ENCODE results near the gene RFX4. TPM values are rescaled to one million over a fixed set of nuclear protein-coding genes. Genes with fewer than 3 reads are reported as not detected.

Gene RFX4
- total RNA-seq, 6 experiments from 2014 or later: not detected

GRCh38 chr12:106774005-106774807, 191.4 kb downstream of the RFX4 start, which contains the start of gene RIC8B:
Gene RIC8B, plus strand, starts transcription at chr12:106774682. Its CDS starts 64 bp downstream, at chr12:106774746.
- peaks cover 16% of the 10 kb centered on the region for H3K4me1 Mint-ChIP-seq (ENCODE audit: low read depth)
- TF ChIP-seq CTCF (IDR thresholded peaks at IDR 0.05): no peak; the same call in 1 of the 2 replicates
- H3K27ac Mint-ChIP-seq: peak within 1 kb of the TSS; percentile 100
- peak; percentile 99 for DNase-seq
- H3K27me3 Mint-ChIP-seq (ENCODE audit: insufficient read depth): peaks cover 8% of the 10 kb centered on the region
- peak within 1 kb of the TSS; percentile 97 for H3K4me3 Mint-ChIP-seq
- no peaks in the 10 kb centered on the region for H3K9me3 Mint-ChIP-seq
- H3K36me3 Mint-ChIP-seq (ENCODE audit: low read depth): no peaks in the 10 kb centered on the region

DNA sequence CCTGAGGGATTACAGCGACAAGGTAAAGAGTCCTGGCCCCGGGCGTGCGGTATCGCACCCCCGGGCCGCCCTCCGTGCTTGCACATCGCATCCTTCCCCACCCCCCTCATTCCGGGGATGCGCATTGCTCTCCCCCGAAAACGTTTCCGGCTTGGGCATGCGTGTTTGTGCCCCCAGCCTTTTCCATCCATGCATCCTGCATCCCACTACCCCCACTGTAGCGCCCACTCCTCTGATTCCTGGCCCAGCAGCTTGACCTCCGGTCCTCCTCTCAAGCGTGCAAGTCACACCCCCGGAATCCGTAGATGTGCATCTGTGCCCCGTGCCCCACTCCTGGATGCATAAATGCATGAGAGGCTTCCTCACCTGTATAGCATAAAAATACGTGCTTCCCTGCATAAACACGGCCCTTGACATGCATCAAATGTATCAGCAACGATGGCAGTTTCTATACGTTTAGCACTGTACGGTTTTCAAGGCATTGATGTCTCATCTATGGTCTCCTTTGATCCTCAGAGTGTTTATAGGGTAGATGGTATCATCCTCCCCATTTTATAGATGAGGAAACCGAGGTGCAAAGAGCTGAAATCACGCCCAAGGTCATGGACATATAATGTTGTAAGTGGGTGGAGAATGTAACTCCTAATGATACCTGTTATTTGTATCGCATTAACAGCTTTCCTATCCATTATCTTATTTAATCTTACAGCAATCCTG, 192.2 kb downstream of the RFX4 start:
- H3K4me1 Mint-ChIP-seq (ENCODE audit: low read depth): peaks cover 23% of the 10 kb centered on the region
- no peak for TF ChIP-seq CTCF (IDR thresholded peaks at IDR 0.05)

DNA sequence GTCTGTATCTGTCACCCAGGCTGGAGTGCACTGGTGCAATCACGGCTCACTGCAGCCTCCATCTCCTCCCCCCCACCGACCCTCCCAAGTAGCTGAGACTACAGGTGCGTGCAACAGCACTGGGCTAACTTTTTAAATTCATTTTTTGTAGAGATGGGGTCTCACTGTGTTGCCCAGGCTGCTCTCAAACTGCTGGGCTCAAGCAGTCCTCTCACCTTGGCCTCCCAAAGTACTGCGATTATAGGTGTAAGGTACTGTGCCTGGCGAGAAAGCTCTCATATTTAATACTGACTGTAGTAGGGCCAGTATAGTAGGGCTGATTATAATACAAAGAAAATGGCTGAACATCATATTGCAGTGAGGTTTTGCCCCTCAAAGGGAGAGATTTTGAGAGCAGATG, 194.1 kb downstream of the RFX4 start:
- H3K4me1 Mint-ChIP-seq (ENCODE audit: low read depth): peaks cover 30% of the 10 kb centered on the region
- H3K9me3 Mint-ChIP-seq: no peaks in the 10 kb centered on the region
- no peak overlapping the region for H3K4me3 Mint-ChIP-seq
- DNase-seq: no peak
- H3K36me3 Mint-ChIP-seq (ENCODE audit: low read depth): no peaks in the 10 kb centered on the region
- H3K27ac Mint-ChIP-seq: no peak overlapping the region
- no peak for TF ChIP-seq CTCF (IDR thresholded peaks at IDR 0.05)
- peaks cover 2% of the 10 kb centered on the region; the same call in 1 of the 2 replicates for H3K27me3 Mint-ChIP-seq (ENCODE audit: insufficient read depth)

More for the DNA sequence above, 192.2 kb downstream of the RFX4 start:
- Mint-ChIP-seq H3K27ac (peak overlapping the region; percentile 100), H3K27me3 (ENCODE audit: insufficient read depth) (peaks cover 2% of the 10 kb centered on the region; the same call in 1 of the 2 replicates), H3K9me3 (no peaks in the 10 kb centered on the region), H3K4me3 (peak overlapping the region; percentile 97), H3K36me3 (ENCODE audit: low read depth) (no peaks in the 10 kb centered on the region)
- no peak for DNase-seq

- peaks cover 49% of the 10 kb centered on the region for H3K4me1 Mint-ChIP-seq (ENCODE audit: low read depth)
- peak overlapping the region; percentile 48; the same call in 1 of the 2 replicates for H3K4me3 Mint-ChIP-seq
- H3K36me3 Mint-ChIP-seq (ENCODE audit: low read depth): no peaks in the 10 kb centered on the region
- no peak for TF ChIP-seq CTCF (IDR thresholded peaks at IDR 0.05)
- peak overlapping the region; percentile 83 for H3K27ac Mint-ChIP-seq
- peak; percentile 69 for DNase-seq
- H3K27me3 Mint-ChIP-seq (ENCODE audit: insufficient read depth): no peaks in the 10 kb centered on the region
- no peaks in the 10 kb centered on the region for H3K9me3 Mint-ChIP-seq
Measured at GRCh38 chr12:106780010-106780631, 197.3 kb downstream of the RFX4 start.

DNA sequence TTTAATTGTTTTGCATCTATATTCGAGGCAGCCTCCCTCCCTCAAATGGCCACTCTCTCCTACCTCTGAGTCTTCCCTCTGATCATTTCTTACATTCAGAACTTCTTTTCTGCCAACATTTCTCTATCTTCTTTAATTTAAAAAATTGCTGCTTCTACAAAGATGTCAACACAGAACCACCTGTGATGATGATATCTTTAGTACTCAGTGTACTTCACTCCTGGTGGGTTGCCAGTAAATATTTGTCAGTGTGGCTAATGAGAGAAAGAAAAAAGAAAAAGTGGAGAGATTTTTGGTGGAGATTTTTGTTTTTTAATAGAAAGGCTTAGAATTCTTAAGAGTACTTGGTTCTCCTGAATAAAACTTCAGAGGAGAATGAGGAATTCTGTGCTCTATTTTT, 199.8 kb downstream of the RFX4 start:
- H3K27me3 Mint-ChIP-seq (ENCODE audit: insufficient read depth): no peaks in the 10 kb centered on the region
- no peak for DNase-seq
- H3K27ac Mint-ChIP-seq: peak overlapping the region; percentile 17
- peaks cover 35% of the 10 kb centered on the region for H3K4me1 Mint-ChIP-seq (ENCODE audit: low read depth)
- H3K9me3 Mint-ChIP-seq: no peaks in the 10 kb centered on the region
- no peak for TF ChIP-seq CTCF (IDR thresholded peaks at IDR 0.05)
- H3K4me3 Mint-ChIP-seq: no peak overlapping the region; the same call in 1 of the 2 replicates
- H3K36me3 Mint-ChIP-seq (ENCODE audit: low read depth): peaks cover 5% of the 10 kb centered on the region
